ENCODE results near the gene MERTK. TPM values are rescaled to one million over a fixed set of nuclear protein-coding genes. Genes with fewer than 3 reads are reported as not detected.
"Not testable (repeated sequence)": the region's sequence is repeated elsewhere in the genome, so short reads cannot be mapped to it uniquely, and the experiment has no call there.

Gene MERTK
- total RNA-seq, 1 experiment from 2014 or later = 2.5 TPM

DNA sequence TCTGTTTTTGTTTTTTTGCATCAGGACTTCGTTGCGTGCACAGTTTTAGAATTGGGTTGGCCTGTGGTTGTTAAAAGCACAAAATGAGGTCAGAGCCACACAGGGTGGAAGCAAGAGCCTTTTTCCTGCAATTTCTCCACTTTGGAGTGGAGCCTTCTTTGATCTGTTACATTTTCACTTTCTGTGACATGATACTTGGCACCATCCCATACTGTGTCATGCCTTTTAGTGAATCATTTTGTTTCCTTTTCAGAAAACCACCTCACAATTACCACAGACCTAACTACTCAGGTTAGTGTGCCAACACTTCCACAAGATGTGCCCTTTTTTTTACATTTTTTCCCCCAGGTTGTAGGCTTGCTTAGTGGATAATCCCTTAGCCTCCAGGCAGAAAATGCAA is 32.5 kb downstream of the MERTK start:
- no peaks in the 10 kb centered on the region for H4K20me1 ChIP-seq (ENCODE audit: low read length)
- peak overlapping the region; percentile 55 for H3K4me2 ChIP-seq (ENCODE audit: low read length)
- no peaks in the 10 kb centered on the region for H3F3A ChIP-seq (ENCODE audit: low read length, unreplicated experiment)
- no peaks in the 10 kb centered on the region for H3K36me3 ChIP-seq (ENCODE audit: low read depth, low read length)
- H3K27me3 ChIP-seq (ENCODE audit: low read length) = no peaks in the 10 kb centered on the region
- no peak for TF ChIP-seq EZH2 (IDR thresholded peaks at IDR 0.05; ENCODE audit: low read length, unreplicated experiment)
- no peak for TF ChIP-seq EZH2phosphoT487 (IDR thresholded peaks at IDR 0.05; ENCODE audit: borderline replicate concordance, low read length)
- TF ChIP-seq, protein P1, sequence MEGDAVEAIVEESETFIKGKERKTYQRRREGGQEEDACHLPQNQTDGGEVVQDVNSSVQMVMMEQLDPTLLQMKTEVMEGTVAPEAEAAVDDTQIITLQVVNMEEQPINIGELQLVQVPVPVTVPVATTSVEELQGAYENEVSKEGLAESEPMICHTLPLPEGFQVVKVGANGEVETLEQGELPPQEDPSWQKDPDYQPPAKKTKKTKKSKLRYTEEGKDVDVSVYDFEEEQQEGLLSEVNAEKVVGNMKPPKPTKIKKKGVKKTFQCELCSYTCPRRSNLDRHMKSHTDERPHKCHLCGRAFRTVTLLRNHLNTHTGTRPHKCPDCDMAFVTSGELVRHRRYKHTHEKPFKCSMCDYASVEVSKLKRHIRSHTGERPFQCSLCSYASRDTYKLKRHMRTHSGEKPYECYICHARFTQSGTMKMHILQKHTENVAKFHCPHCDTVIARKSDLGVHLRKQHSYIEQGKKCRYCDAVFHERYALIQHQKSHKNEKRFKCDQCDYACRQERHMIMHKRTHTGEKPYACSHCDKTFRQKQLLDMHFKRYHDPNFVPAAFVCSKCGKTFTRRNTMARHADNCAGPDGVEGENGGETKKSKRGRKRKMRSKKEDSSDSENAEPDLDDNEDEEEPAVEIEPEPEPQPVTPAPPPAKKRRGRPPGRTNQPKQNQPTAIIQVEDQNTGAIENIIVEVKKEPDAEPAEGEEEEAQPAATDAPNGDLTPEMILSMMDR (conservative IDR thresholded peaks at IDR 0.05; ENCODE audit: low read depth, low read length) = no peak
- DNase-seq (peak; percentile 89), ATAC-seq (peak; percentile 81)
- POLR2A ChIA-PET (ENCODE audit: unreplicated experiment) = no interaction called here
- no peaks in the 10 kb centered on the region for H3K9me3 ChIP-seq (ENCODE audit: low read length)
- no peak overlapping the region for H3K9ac ChIP-seq (ENCODE audit: low read length)
- CTCF ChIA-PET = no interaction called here
- BruUV-seq (replicated peaks) = no TSS peak
- no peaks in the 10 kb centered on the region for H3K79me2 ChIP-seq (ENCODE audit: low read length)
- peak overlapping the region; percentile 19; the same call in 1 of the 2 replicates for H3K27ac ChIP-seq (ENCODE audit: low read length)
- no peaks in the 10 kb centered on the region for H3K9me2 ChIP-seq (replicated peaks; ENCODE audit: low read length)
- intact Hi-C loops (cut with micrococcal nuclease) = no loop called here
- no peak overlapping the region for H2AFZ ChIP-seq (ENCODE audit: low read length)
- no peak overlapping the region for H3K4me3 ChIP-seq (ENCODE audit: low read length)
- peaks cover 22% of the 10 kb centered on the region for H3K4me1 ChIP-seq (ENCODE audit: insufficient read depth, low read length)

DNA sequence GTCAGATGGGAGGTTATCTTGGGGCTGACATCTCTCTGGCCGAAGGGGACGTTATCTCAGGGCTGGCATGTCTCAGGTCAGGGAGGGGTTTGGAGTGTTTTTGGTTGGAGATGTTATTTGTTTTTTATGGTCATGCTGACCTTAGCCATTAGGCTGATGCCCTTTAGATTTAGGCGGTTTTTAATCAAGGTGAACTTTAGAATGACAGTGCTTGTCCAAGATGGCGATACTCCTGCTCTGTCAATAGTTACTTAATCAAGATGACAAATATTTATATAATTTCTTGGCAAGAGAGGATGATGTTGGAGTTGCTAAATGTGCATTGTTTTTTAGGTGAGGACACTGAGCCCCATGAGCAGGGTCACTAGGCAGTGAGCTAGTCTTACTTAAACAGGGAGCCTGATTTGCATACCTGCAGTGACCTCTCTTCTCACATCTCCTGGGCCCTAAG is 34.5 kb downstream of the MERTK start:
- no peak overlapping the region for H3K4me2 ChIP-seq (ENCODE audit: low read length)
- H3K9me2 ChIP-seq (replicated peaks; ENCODE audit: low read length) = no peaks in the 10 kb centered on the region
- H3F3A ChIP-seq (ENCODE audit: low read length, unreplicated experiment) = no peaks in the 10 kb centered on the region
- no peak overlapping the region for H3K4me3 ChIP-seq (ENCODE audit: low read length)
- BruUV-seq (replicated peaks) = no TSS peak
- H4K20me1 ChIP-seq (ENCODE audit: low read length) = no peaks in the 10 kb centered on the region
- no peak overlapping the region for H3K9ac ChIP-seq (ENCODE audit: low read length)
- DNase-seq (no peak), ATAC-seq (no peak)
- no peak overlapping the region for H3K27ac ChIP-seq (ENCODE audit: low read length)
- TF ChIP-seq EZH2phosphoT487 (IDR thresholded peaks at IDR 0.05; ENCODE audit: borderline replicate concordance, low read length) (no peak), EZH2 (IDR thresholded peaks at IDR 0.05; ENCODE audit: low read length, unreplicated experiment) (no peak)
- TF ChIP-seq, protein P1 (conservative IDR thresholded peaks at IDR 0.05; ENCODE audit: low read depth, low read length) = no peak
- no peaks in the 10 kb centered on the region for H3K36me3 ChIP-seq (ENCODE audit: low read depth, low read length)
- peaks cover 15% of the 10 kb centered on the region for H3K4me1 ChIP-seq (ENCODE audit: insufficient read depth, low read length)
- intact Hi-C loops (cut with micrococcal nuclease) = no loop called here
- CTCF ChIA-PET = no interaction called here
- H3K9me3 ChIP-seq (ENCODE audit: low read length) = no peaks in the 10 kb centered on the region
- H3K79me2 ChIP-seq (ENCODE audit: low read length) = no peaks in the 10 kb centered on the region
- no peak overlapping the region for H2AFZ ChIP-seq (ENCODE audit: low read length)
- H3K27me3 ChIP-seq (ENCODE audit: low read length) = no peaks in the 10 kb centered on the region
- POLR2A ChIA-PET (ENCODE audit: unreplicated experiment) = no interaction called here

DNA sequence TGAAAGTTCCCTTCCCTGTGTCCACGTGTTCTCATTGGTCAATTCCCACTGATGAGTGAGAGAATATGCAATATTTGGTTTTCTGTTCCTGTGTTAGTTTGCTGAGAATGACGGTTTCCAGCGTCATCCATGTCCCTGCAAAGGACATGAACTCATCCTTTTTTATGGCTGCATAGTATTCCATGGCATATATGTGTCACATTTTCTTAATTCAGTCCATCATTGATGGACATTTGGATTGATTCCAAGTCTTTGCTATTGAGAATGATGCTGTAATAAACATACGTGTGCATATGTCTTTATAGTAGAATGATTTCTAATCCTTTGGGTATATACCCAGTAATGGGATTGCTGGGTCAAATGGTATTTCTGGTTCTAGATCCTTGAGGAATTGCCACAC is 35.5 kb downstream of the MERTK start:
- H3K27me3 ChIP-seq (ENCODE audit: low read length); ATAC-seq; H3K79me2 ChIP-seq (ENCODE audit: low read length); H3K9me2 ChIP-seq (replicated peaks; ENCODE audit: low read length); H4K20me1 ChIP-seq (ENCODE audit: low read length); H3K36me3 ChIP-seq (ENCODE audit: low read depth, low read length); H3K4me2 ChIP-seq (ENCODE audit: low read length); CTCF ChIA-PET; POLR2A ChIA-PET (ENCODE audit: unreplicated experiment); BruUV-seq (replicated peaks); H2AFZ ChIP-seq (ENCODE audit: low read length); H3K9ac ChIP-seq (ENCODE audit: low read length); H3F3A ChIP-seq (ENCODE audit: low read length, unreplicated experiment); intact Hi-C loops (cut with micrococcal nuclease); H3K27ac ChIP-seq (ENCODE audit: low read length); H3K4me3 ChIP-seq (ENCODE audit: low read length); DNase-seq; H3K9me3 ChIP-seq (ENCODE audit: low read length): not testable (repeated sequence)
- H3K4me1 ChIP-seq (ENCODE audit: insufficient read depth, low read length) = peaks cover 15% of the 10 kb centered on the region
